Esophagus muscularis mucosa (tissue), 4 donors: ENCODE results near the gene FRY. TPM values are rescaled to one million over a fixed set of nuclear protein-coding genes. Genes with fewer than 3 reads are reported as not detected.

Experiments used
- DNase-seq: peaks from one replicate; pipeline ENCODE4 v3.0.0-alpha.2; 2017; ENCODE audit errors: extremely low spot score
- H3K27ac ChIP-seq, 4 donors: fragments of 200-600 bp; sonication (generic); replicated peaks in 1 of 4; 1 replicate in 3 of 4; 2 replicates in 1 of 4; pipeline ENCODE4 v1.5.1; 2016 to 2019; ENCODE audit warnings: mild to moderate bottlenecking in 1 of 4
- H3K27me3 ChIP-seq, 4 donors: fragments of 200-600 bp; sonication (generic); one replicate each; pipeline versions ENCODE4 v1.5.1 to v1.6.0; 2016 to 2019
- H3K36me3 ChIP-seq, 4 donors: fragments of 200-600 bp; sonication (generic); one replicate each; pipeline ENCODE4 v1.5.1; 2016 to 2019
- H3K4me1 ChIP-seq, 4 donors: fragments of 200-600 bp; sonication (generic); one replicate each; pipeline ENCODE4 v1.5.1; 2016 to 2019
- H3K4me3 ChIP-seq, 4 donors: fragments of 200-600 bp; sonication (generic); 1 replicate in 2 of 4; 2 replicates in 2 of 4; pipeline ENCODE4 v1.5.1; 2016 to 2019; ENCODE audit warnings: mild to moderate bottlenecking in 4 of 4, moderate library complexity in 1 of 4
- H3K9me3 ChIP-seq, 4 donors: fragments of 200-600 bp; sonication (generic); 1 replicate in 3 of 4; 2 replicates in 1 of 4; pipeline ENCODE4 v1.5.1; 2016 to 2019
- CTCF ChIP-seq, 3 experiments: fragments of 200-600 bp in 2 of 3; fragments of 450-650 bp in 1 of 3; sonication (generic) in 2 of 3; IDR thresholded peaks; one replicate each; pipeline ENCODE4 v1.5.1; 2017 to 2019; ENCODE audit warnings: antibody characterized with exemption in 3 of 3, mild to moderate bottlenecking in 2 of 3, moderate library complexity in 1 of 3
- EP300 ChIP-seq: sonication (generic); formaldehyde crosslinking; IDR thresholded peaks from one replicate; pipeline ENCODE4 v1.6.1; 2017; ENCODE audit warnings: antibody characterized with exemption
- POLR2A ChIP-seq: fragments of 450-650 bp; IDR thresholded peaks from one replicate; pipeline ENCODE4 v1.6.1; 2017; ENCODE audit warnings: antibody characterized with exemption, moderate library complexity, mild to moderate bottlenecking, low read depth
- POLR2AphosphoS5 ChIP-seq, 2 donors: sonication (generic); formaldehyde crosslinking; IDR thresholded peaks; one replicate each; pipeline ENCODE4 v1.6.1; 2017; ENCODE audit warnings: antibody characterized with exemption in 2 of 2
- whole genome bisulfite sequencing: methylation state at CpG from one replicate; pipeline ENCODE4 v1.1.5; 2018; 5-methylcytosine and 5-hydroxymethylcytosine counted together
- intact Hi-C: fragments of 100-400 bp; cut with DNase I; formaldehyde crosslinking; loops from one replicate; pipeline ENCODE4 v1.15.1; 2023
- total RNA-seq, 4 donors: library from RNA; depleted of rRNA; stranded (reverse); fragments of >200 nt; gene quantifications; one replicate each; pipeline versions ENCODE4 v1.1.0 to v1.2.1, GENCODE V29; 2016

FRY gene
- total RNA-seq, 4 donors from 2014 or later = 104 to 276 (median 135) TPM

DNA sequence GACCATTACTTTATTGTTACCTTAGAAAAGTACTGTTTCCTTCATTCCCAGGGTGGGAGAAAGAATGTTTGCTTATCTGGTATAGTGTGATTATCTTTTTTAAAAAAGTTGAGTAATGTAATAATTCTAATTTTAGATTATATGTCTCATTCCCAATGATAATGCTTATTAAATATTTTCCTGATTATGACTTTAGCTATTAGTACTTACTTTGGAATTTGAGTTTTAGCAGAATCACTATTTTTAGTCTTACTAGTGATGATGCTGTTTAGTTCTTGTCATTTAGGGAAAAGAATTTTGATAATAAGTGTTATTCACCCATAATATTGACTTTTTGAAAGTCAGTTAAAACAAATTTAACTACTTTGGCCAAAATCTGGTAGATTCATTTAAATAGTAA lies 95.2 kb downstream of the FRY start:
- no peak overlapping the region for H3K4me3 ChIP-seq
- peaks cover 0 to 9% (median 0%) of the 10 kb centered on the region in 4 donors for H3K9me3 ChIP-seq
- peaks cover 0 to 9% (median 0%) of the 10 kb centered on the region in 4 donors for H3K36me3 ChIP-seq
- intact Hi-C loops = no loop called here
- no peak overlapping the region for H3K27ac ChIP-seq
- H3K27me3 ChIP-seq = no peaks in the 10 kb centered on the region
- DNase-seq = no peak
- peaks cover 0 to 17% (median 0%) of the 10 kb centered on the region in 4 donors for H3K4me1 ChIP-seq
- TF ChIP-seq POLR2AphosphoS5 (IDR thresholded peaks at IDR 0.05) (no peak), EP300 (no peak), POLR2A (no peak), CTCF (IDR thresholded peaks at IDR 0.05) (no peak)

- Histone ChIP-seq H3K9me3 (peaks cover 0 to 3% (median 0%) of the 10 kb centered on the region in 4 donors), H3K27ac (no peak overlapping the region), H3K4me1 (peaks cover 0 to 17% (median 0%) of the 10 kb centered on the region in 4 donors), H3K36me3 (peaks cover 0 to 12% (median 0%) of the 10 kb centered on the region in 4 donors), H3K27me3 (no peaks in the 10 kb centered on the region), H3K4me3 (no peak overlapping the region)
- intact Hi-C loops = no loop called here
- no peak for TF ChIP-seq EP300
- no peak for TF ChIP-seq POLR2AphosphoS5 (IDR thresholded peaks at IDR 0.05)
- no peak for TF ChIP-seq POLR2A
- no peak for TF ChIP-seq CTCF (IDR thresholded peaks at IDR 0.05)
- no peak for DNase-seq
- WGBS = 95% methylated on average over 7 of the region's 7 CpGs
Measured at GRCh38 chr13:32127691-32128090, 96.1 kb downstream of the FRY start.

GRCh38 chr13:32134241-32135055 lies 102.9 kb downstream of the FRY start:
- Histone ChIP-seq H3K4me3 (no peak overlapping the region), H3K9me3 (no peaks in the 10 kb centered on the region), H3K36me3 (peaks cover 0 to 18% (median 0%) of the 10 kb centered on the region in 4 donors), H3K4me1 (peaks cover 13 to 20% (median 15%) of the 10 kb centered on the region in 4 donors), H3K27me3 (no peaks in the 10 kb centered on the region), H3K27ac (peak overlapping the region; percentile 5 to 48 (median 13))
- no peak for DNase-seq
- no peak for TF ChIP-seq CTCF (IDR thresholded peaks at IDR 0.05)
- no peak for TF ChIP-seq POLR2AphosphoS5 (IDR thresholded peaks at IDR 0.05)
- TF ChIP-seq EP300 = no peak
- no peak for TF ChIP-seq POLR2A
- 56% methylated on average over 5 of the region's 5 CpGs for WGBS
- intact Hi-C loops = no loop called here

DNA sequence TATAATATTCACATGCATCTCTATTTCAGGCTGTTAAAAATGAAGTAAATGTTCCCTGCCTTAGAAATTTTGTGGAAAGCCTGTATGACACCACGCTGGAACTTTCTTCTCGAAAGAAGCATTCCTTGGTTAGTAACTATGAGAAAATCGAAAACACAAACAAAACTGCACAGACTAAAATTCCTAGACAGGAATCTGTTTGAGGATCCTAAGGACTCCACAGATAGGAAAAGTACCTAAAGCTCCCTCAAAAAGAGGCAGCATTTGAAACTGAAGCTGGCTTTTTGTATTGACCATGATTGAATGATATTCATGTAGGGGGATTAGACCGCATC lies 103.4 kb downstream of the FRY start:
- no peak for TF ChIP-seq EP300
- TF ChIP-seq POLR2AphosphoS5 (IDR thresholded peaks at IDR 0.05) = no peak
- TF ChIP-seq POLR2A = no peak
- Histone ChIP-seq H3K9me3 (no peaks in the 10 kb centered on the region), H3K27me3 (no peaks in the 10 kb centered on the region), H3K4me1 (peaks cover 13 to 20% (median 15%) of the 10 kb centered on the region in 4 donors), H3K4me3 (no peak overlapping the region), H3K27ac (peak overlapping the region; percentile 5 to 41 (median 31)), H3K36me3 (peaks cover 0 to 18% (median 0%) of the 10 kb centered on the region in 4 donors)
- intact Hi-C loops = no loop called here
- 71% methylated on average over 4 of the region's 4 CpGs for WGBS
- no peak for DNase-seq

- Histone ChIP-seq H3K4me1 (peaks cover 13 to 20% (median 15%) of the 10 kb centered on the region in 4 donors), H3K27ac (peak overlapping the region in 2 of 4 donors; percentile 5 to 41), H3K9me3 (no peaks in the 10 kb centered on the region), H3K36me3 (peaks cover 0 to 18% (median 0%) of the 10 kb centered on the region in 4 donors), H3K4me3 (no peak overlapping the region), H3K27me3 (no peaks in the 10 kb centered on the region)
- no peak for DNase-seq
- 89% methylated on average over 6 of the region's 6 CpGs for WGBS
- intact Hi-C loops = no loop called here
- no peak for TF ChIP-seq CTCF (IDR thresholded peaks at IDR 0.05)
- TF ChIP-seq EP300 = no peak
- no peak for TF ChIP-seq POLR2A
- TF ChIP-seq POLR2AphosphoS5 (IDR thresholded peaks at IDR 0.05) = no peak
Measured at GRCh38 chr13:32135655-32136054, 104.1 kb downstream of the FRY start.
